ENCODE results near the gene HMGCL.

DNA sequence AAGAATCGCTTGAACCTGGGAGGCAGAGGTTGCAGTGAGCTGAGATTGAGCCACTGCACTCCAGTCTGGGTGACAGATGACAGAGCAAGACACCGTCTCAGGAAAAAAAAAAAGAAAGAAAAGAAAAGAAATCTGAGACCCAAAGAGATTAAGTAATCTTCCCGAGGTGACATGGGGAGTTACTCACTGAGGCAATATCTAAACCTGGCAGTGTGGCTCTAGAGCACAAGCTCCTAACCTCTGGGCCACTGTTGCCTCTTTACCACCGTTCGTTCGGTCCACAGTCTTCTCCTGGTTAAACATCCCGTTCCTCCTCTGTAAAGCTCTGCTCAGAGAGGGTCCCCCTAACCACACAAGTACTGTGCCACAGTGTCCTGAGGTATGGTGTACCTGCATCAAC is 1.5 kb downstream of the HMGCL start:
- TF ChIP-seq CTCF (conservative IDR thresholded peaks at IDR 0.05; ENCODE audit: low read length) (no peak), EZH2phosphoT487 (IDR thresholded peaks at IDR 0.05; ENCODE audit: borderline replicate concordance) (no peak)
